ENCODE measurements around the gene ZNF839.

The ZNF839 gene

GRCh38 chr14:102279688-102280348, 39.7 kb upstream of the ZNF839 start:
- TF ChIP-seq, protein P1, sequence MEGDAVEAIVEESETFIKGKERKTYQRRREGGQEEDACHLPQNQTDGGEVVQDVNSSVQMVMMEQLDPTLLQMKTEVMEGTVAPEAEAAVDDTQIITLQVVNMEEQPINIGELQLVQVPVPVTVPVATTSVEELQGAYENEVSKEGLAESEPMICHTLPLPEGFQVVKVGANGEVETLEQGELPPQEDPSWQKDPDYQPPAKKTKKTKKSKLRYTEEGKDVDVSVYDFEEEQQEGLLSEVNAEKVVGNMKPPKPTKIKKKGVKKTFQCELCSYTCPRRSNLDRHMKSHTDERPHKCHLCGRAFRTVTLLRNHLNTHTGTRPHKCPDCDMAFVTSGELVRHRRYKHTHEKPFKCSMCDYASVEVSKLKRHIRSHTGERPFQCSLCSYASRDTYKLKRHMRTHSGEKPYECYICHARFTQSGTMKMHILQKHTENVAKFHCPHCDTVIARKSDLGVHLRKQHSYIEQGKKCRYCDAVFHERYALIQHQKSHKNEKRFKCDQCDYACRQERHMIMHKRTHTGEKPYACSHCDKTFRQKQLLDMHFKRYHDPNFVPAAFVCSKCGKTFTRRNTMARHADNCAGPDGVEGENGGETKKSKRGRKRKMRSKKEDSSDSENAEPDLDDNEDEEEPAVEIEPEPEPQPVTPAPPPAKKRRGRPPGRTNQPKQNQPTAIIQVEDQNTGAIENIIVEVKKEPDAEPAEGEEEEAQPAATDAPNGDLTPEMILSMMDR (IDR thresholded peaks at IDR 0.05; ENCODE audit: low read depth, low read length), result no peak
- H3K4me3 ChIP-seq (replicated peaks in 1 of 2; ENCODE audit: low read depth in 2 of 2, low read length in 2 of 2), result no peak overlapping the region

DNA sequence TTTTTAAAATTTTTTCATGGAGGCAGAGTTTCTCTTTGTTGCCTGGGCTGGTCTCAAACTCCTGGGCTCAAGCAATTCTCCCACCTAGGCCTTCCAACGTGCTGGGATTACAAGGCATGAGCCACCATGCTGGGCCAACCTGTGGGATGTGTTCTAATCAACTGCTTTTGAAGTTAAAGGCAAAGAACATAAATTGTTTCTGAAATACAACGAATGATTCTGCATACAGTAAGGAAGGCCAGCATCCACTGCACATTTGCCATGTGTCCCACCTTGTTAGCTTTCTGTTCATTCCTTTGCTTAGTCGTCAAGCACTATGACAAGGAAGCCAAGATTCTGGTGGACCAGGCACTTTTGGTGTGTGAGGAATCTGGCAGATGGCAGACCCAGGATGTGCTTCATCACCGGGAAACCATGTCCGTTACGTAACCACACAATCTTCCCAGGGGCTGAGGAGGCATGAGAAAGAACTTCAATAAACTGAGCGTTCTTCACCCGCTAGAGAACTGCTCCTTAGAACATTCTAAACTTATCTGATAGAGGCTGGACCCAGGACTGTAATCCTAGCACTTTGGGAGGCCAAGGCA, 39.1 kb upstream of the ZNF839 start:
- H3K4me3 ChIP-seq (replicated peaks in 1 of 2; ENCODE audit: low read depth in 2 of 2, low read length in 2 of 2), result no peak overlapping the region
- TF ChIP-seq, protein P1 (IDR thresholded peaks at IDR 0.05; ENCODE audit: low read depth, low read length), result no peak
- DNase-seq (ENCODE audit: low read depth in 2 of 2), result peak; percentile 97 to 100

More at GRCh38 chr14:102279688-102280348, 39.7 kb upstream of the ZNF839 start:
- peak; percentile 98 to 100 for DNase-seq (ENCODE audit: low read depth in 2 of 2)

DNA sequence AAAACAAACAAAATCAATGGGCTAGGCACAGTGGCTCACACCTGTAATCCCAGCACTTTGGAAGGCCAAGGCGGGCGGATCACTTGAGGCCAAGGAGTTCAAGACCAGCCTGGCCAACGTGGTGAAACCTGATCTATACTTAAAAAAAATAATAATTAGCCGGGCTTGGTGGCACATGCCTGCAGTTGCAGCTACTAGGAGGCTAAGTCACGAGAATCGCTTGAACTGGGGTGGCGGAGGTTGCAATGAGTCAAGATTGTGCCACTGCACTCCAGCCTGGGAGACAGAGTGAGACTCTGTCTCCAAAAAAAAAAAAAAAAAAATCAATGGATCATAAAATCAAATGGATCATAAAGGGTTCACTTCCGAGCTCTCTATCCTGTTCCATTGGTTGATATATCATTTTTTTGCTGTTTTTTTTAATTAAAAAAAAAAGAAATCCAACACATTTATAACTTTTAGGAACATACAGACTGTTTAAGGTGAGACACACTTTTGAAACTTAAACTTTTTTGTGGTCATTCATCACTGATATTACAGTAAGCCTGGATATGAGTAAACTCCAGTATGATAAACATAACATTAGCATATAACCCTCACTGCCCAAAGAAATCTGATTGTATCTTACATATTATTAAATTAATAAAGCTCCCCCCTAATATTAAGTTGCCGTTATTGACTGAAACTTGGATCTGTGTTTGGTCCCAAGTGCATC, 36.6 kb upstream of the ZNF839 start:
- no peak overlapping the region for H3K4me3 ChIP-seq (replicated peaks in 1 of 2; ENCODE audit: low read depth in 2 of 2, low read length in 2 of 2)
- DNase-seq (ENCODE audit: low read depth in 2 of 2), result no peak
- TF ChIP-seq, protein P1 (IDR thresholded peaks at IDR 0.05; ENCODE audit: low read depth, low read length), result no peak

DNA sequence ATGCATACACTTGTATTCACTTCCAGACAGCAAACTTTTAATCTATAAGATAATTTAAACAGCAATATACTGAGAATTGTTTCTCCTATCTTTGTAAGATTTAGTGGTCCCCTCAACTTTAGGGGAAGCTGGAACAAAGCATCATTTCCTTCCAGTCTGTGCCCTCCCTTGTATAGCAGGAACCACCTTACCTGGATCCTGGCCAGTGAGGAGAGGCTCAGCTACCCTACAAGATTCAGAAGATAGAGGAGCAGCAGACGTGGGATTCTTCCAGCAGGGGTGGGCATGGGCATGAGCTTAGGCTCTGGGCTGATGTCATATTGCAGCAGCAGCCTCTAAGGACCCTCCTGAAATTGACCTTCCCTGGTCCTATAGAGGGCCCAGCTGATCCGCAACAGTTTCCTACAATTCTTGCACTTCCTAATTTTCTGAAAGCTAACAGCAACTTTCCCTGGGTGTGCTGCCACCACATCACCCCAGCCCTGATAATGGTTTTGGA, 35.9 kb upstream of the ZNF839 start:
- DNase-seq (ENCODE audit: low read depth in 2 of 2), result no peak
- no peak overlapping the region for H3K4me3 ChIP-seq (replicated peaks in 1 of 2; ENCODE audit: low read depth in 2 of 2, low read length in 2 of 2)
- TF ChIP-seq, protein P1 (IDR thresholded peaks at IDR 0.05; ENCODE audit: low read depth, low read length), result no peak

DNA sequence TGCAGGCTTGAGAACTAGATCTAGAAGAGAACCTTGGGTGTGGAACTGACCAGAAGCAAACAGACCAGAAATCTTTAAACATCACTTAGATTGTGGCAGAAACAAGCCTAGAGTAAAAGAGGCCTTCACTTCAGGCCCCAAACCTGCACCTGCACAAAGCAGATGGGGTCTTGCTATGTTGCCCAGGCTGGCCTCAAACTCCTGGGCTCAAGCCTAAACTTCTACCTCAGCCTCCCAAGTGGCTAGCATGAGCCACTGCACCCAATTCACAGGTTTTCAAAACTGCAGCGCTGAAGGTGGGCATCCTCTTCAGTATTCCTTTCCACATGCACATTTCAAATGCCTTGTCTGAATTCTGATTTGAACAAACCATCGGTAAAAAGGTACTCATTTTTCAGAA, 34.4 kb upstream of the ZNF839 start:
- no peak for DNase-seq (ENCODE audit: low read depth in 2 of 2)
- H3K4me3 ChIP-seq (replicated peaks in 1 of 2; ENCODE audit: low read depth in 2 of 2, low read length in 2 of 2), result no peak overlapping the region
- TF ChIP-seq, protein P1 (IDR thresholded peaks at IDR 0.05; ENCODE audit: low read depth, low read length), result no peak

- TF ChIP-seq, protein P1 (IDR thresholded peaks at IDR 0.05; ENCODE audit: low read depth, low read length), result no peak
- DNase-seq (ENCODE audit: low read depth in 2 of 2), result no peak
- H3K4me3 ChIP-seq (replicated peaks in 1 of 2; ENCODE audit: low read depth in 2 of 2, low read length in 2 of 2), result no peak overlapping the region
Observed at GRCh38 chr14:102288139-102288538, 31.4 kb upstream of the ZNF839 start.
